HEK293 (cell line): ENCODE results near the gene UTP25.
A peak's percentile ranks its signal among the peaks of the same experiment; 100 is the strongest.

Experiments
- CTCF ChIA-PET: fragments of 350-600 bp; formaldehyde crosslinking; extraction: SDS; loops from one replicate; lab custom pipeline; 2021; ENCODE audit warnings: antibody characterized with exemption; lab: Yijun Ruan, JAX
- POLR2A ChIA-PET: fragments of 300-600 bp; formaldehyde crosslinking; extraction: SDS; loops from one replicate; lab custom pipeline; 2020; ENCODE audit warnings: antibody characterized with exemption, inconsistent platforms; lab: Yijun Ruan, JAX
- H3K27ac ChIP-seq: fragments of 200-500 bp; sonication (Bioruptor generic); 2 replicates; pipeline ENCODE4 v1.5.1; 2014; ENCODE audit warnings: low read depth, low read length, control low read depth, inconsistent platforms; ENCODE audit errors: extremely low read depth
- H3K36me3 ChIP-seq, 2 experiments: fragments of 200-500 bp in 1 of 2; sonication (Bioruptor generic) in 1 of 2; 1 replicate in 1 of 2; 2 replicates in 1 of 2; pipeline ENCODE4 v1.5.1; 2014 to 2017; ENCODE audit warnings: inconsistent platforms in 2 of 2, low read length in 2 of 2; ENCODE audit not compliant: control insufficient read depth in 2 of 2, insufficient read depth in 1 of 2
- H3K4me1 ChIP-seq: fragments of 200-500 bp; sonication (Bioruptor generic); 2 replicates; pipeline ENCODE4 v1.5.1; 2014; ENCODE audit warnings: mild to moderate bottlenecking, low read length, inconsistent platforms; ENCODE audit not compliant: control insufficient read depth, insufficient read depth
- H3K4me3 ChIP-seq: 2 replicates; pipeline ENCODE4 v1.5.1; 2011; ENCODE audit warnings: low read depth, mild to moderate bottlenecking, control low read depth, low read length, moderate library complexity
- H3K9me3 ChIP-seq: fragments of 200-500 bp; sonication (Bioruptor generic); 2 replicates; pipeline ENCODE4 v1.5.1; 2014; ENCODE audit warnings: low read depth, low read length, inconsistent platforms; ENCODE audit not compliant: control insufficient read depth, insufficient read depth
- CTCF ChIP-seq: fragments of 450-650 bp; formaldehyde crosslinking; IDR thresholded peaks from 2 replicates; pipeline ENCODE4 v1.5.1; 2016; ENCODE audit warnings: missing biosample characterization, missing genetic modification characterization
- MZF1 ChIP-seq: fragments of 450-650 bp; formaldehyde crosslinking; IDR thresholded peaks from 2 replicates; pipeline ENCODE4 v1.5.1; 2017; ENCODE audit warnings: missing biosample characterization, missing genetic modification characterization, borderline replicate concordance
- TCF7L2 ChIP-seq: IDR thresholded peaks from 2 replicates; pipeline ENCODE4 v1.6.1; 2011; ENCODE audit warnings: low read depth, mild to moderate bottlenecking, inconsistent platforms, low read length, moderate library complexity, borderline replicate concordance
- ZBTB8A ChIP-seq: fragments of 450-650 bp; formaldehyde crosslinking; IDR thresholded peaks from 2 replicates; pipeline ENCODE4 v1.5.1; 2016; ENCODE audit warnings: missing biosample characterization, missing genetic modification characterization
- ZNF114 ChIP-seq: fragments of 450-650 bp; formaldehyde crosslinking; IDR thresholded peaks from 2 replicates; pipeline ENCODE4 v1.5.0; 2017; ENCODE audit warnings: missing biosample characterization, missing genetic modification characterization
- ZNF140 ChIP-seq: fragments of 450-650 bp; formaldehyde crosslinking; IDR thresholded peaks from 2 replicates; pipeline ENCODE4 v1.5.1; 2016; ENCODE audit warnings: missing biosample characterization, missing genetic modification characterization
- ZNF184 ChIP-seq: fragments of 450-650 bp; IDR thresholded peaks from 2 replicates; pipeline ENCODE4 v1.5.1; 2018; ENCODE audit warnings: missing biosample characterization, mild to moderate bottlenecking, missing genetic modification characterization
- ZNF19 ChIP-seq: fragments of 450-650 bp; formaldehyde crosslinking; IDR thresholded peaks from 2 replicates; pipeline ENCODE4; 2016; ENCODE audit warnings: missing biosample characterization, missing genetic modification characterization, low read depth
- ZNF223 ChIP-seq: fragments of 450-650 bp; formaldehyde crosslinking; IDR thresholded peaks from 2 replicates; pipeline ENCODE4 v1.5.1; 2016; ENCODE audit warnings: missing biosample characterization, missing genetic modification characterization
- ZNF362 ChIP-seq: fragments of 450-650 bp; formaldehyde crosslinking; IDR thresholded peaks from 2 replicates; pipeline ENCODE4 v1.5.1; 2016; ENCODE audit warnings: missing biosample characterization, missing genetic modification characterization
- ZNF555 ChIP-seq: fragments of 450-650 bp; formaldehyde crosslinking; conservative IDR thresholded peaks from 2 replicates; pipeline ENCODE4 v1.5.1; 2017; ENCODE audit warnings: missing biosample characterization, mild to moderate bottlenecking, missing genetic modification characterization, inconsistent platforms
- ZNF558 ChIP-seq: fragments of 450-650 bp; formaldehyde crosslinking; IDR thresholded peaks from 2 replicates; pipeline ENCODE4 v1.5.1; 2016; ENCODE audit warnings: missing biosample characterization, missing genetic modification characterization
- ZNF623 ChIP-seq: fragments of 450-650 bp; formaldehyde crosslinking; IDR thresholded peaks from 2 replicates; pipeline ENCODE4 v1.5.1; 2016; ENCODE audit warnings: missing biosample characterization, missing genetic modification characterization
- ZNF660 ChIP-seq: fragments of 450-650 bp; IDR thresholded peaks from 2 replicates; pipeline ENCODE4 v1.5.1; 2018; ENCODE audit warnings: missing biosample characterization, mild to moderate bottlenecking, missing genetic modification characterization
- ZNF701 ChIP-seq: fragments of 450-650 bp; formaldehyde crosslinking; IDR thresholded peaks from 2 replicates; pipeline ENCODE4 v1.5.1; 2016; ENCODE audit warnings: missing biosample characterization, missing genetic modification characterization
- ZNF707 ChIP-seq: fragments of 450-650 bp; formaldehyde crosslinking; IDR thresholded peaks from 2 replicates; pipeline ENCODE4 v1.5.1; 2016; ENCODE audit warnings: missing biosample characterization, missing genetic modification characterization
- ZNF785 ChIP-seq: fragments of 450-650 bp; formaldehyde crosslinking; IDR thresholded peaks from 2 replicates; pipeline ENCODE4 v1.5.1; 2016; ENCODE audit warnings: missing biosample characterization, missing genetic modification characterization
- ZSCAN5A ChIP-seq: fragments of 450-650 bp; formaldehyde crosslinking; IDR thresholded peaks from 2 replicates; pipeline ENCODE4 v1.5.1; 2016; ENCODE audit warnings: missing biosample characterization, missing genetic modification characterization
- TF ChIP-seq, protein P1 (sequence below): fragments of 450-650 bp; formaldehyde crosslinking; IDR thresholded peaks from 2 replicates; pipeline ENCODE4 v1.5.1; 2017; ENCODE audit warnings: missing biosample characterization, mild to moderate bottlenecking, missing genetic modification characterization, moderate library complexity

UTP25 gene

DNA sequence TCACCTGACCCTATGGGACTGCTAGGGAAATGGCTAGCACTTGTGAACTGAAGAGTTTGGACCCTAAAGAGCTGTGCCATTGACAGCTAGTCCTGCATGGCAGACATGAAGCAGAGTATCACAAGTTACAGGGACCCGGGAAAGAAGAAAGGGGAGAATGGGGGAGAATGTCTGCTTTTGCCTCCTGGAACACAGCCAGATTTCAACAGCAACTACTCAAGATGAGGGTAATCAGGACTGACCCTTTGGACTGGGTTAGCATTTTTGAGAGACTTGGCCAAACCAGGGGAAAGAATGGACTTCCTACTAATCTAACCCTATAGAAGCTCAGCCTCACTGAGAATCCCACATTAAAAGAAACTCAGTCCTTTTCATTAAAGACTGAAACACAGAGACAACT lies 8.7 kb upstream of the UTP25 start:
- H3K27ac ChIP-seq: no peak overlapping the region
- ChIA-PET CTCF (interaction anchor here (0.7 to 1.7 kb wide), 2 partner anchors 9 to 1665 kb away, joined by 4 to 9 read pairs; partner anchors contain the start of gene UTP25), POLR2A (no interaction called here)
- no peaks in the 10 kb centered on the region for H3K4me1 ChIP-seq
- H3K36me3 ChIP-seq: no peaks in the 10 kb centered on the region
- peak; percentile 58; the same call in 1 of the 2 replicates for TF ChIP-seq ZNF660 (tag by site-specific recombination)
- TF ChIP-seq CTCF (tag by site-specific recombination): no peak
- H3K9me3 ChIP-seq: no peaks in the 10 kb centered on the region
- no peak overlapping the region for H3K4me3 ChIP-seq

- Histone ChIP-seq H3K4me3 (no peak overlapping the region), H3K27ac (no peak overlapping the region), H3K9me3 (no peaks in the 10 kb centered on the region), H3K4me1 (no peaks in the 10 kb centered on the region), H3K36me3 (no peaks in the 10 kb centered on the region)
- POLR2A ChIA-PET: no interaction called here
- CTCF ChIA-PET: interaction anchor here (3.8 to 7.1 kb wide), 2 partner anchors 13 to 21 kb away, joined by 49 to 111 read pairs; partner anchors contain the start of gene IRF6
- no peak for TF ChIP-seq ZNF19 (tag by site-specific recombination)
- TF ChIP-seq ZNF785 (tag by site-specific recombination): no peak
- no peak for TF ChIP-seq ZNF362 (tag by site-specific recombination)
- TF ChIP-seq MZF1 (tag by site-specific recombination): no peak
- no peak for TF ChIP-seq ZNF223 (tag by site-specific recombination)
- TF ChIP-seq ZNF558 (tag by site-specific recombination): no peak
- TF ChIP-seq, protein P1, sequence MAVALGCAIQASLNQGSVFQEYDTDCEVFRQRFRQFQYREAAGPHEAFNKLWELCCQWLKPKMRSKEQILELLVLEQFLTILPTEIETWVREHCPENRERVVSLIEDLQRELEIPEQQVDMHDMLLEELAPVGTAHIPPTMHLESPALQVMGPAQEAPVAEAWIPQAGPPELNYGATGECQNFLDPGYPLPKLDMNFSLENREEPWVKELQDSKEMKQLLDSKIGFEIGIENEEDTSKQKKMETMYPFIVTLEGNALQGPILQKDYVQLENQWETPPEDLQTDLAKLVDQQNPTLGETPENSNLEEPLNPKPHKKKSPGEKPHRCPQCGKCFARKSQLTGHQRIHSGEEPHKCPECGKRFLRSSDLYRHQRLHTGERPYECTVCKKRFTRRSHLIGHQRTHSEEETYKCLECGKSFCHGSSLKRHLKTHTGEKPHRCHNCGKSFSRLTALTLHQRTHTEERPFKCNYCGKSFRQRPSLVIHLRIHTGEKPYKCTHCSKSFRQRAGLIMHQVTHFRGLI (tag by site-specific recombination): no peak
- no peak for TF ChIP-seq ZNF701 (tag by site-specific recombination)
- TF ChIP-seq TCF7L2: no peak
- TF ChIP-seq ZNF140 (tag by site-specific recombination): no peak
- no peak for TF ChIP-seq ZSCAN5A (tag by site-specific recombination)
- no peak for TF ChIP-seq ZNF623 (tag by site-specific recombination)
- no peak for TF ChIP-seq ZBTB8A (tag by site-specific recombination)
- no peak for TF ChIP-seq ZNF555 (tag by site-specific recombination)
- TF ChIP-seq ZNF184 (tag by site-specific recombination): no peak
- TF ChIP-seq ZNF707 (tag by site-specific recombination): no peak
- TF ChIP-seq ZNF114 (tag by site-specific recombination): no peak
- TF ChIP-seq, all 188 proteins: peak for 0
Measured at GRCh38 chr1:209820986-209821385, 6.8 kb upstream of the UTP25 start.
